GM19467 (cell line): Measurements from ENCODE around the gene CYP46A1.

Experiments
- ATAC-seq: cut with Tn5 transposase; IDR thresholded peaks from one replicate; pipeline ENCODE4 v1.9.1; 2021; ENCODE audit warnings: mild to moderate bottlenecking, moderate library complexity; ENCODE audit not compliant: unreplicated experiment

Gene CYP46A1

DNA sequence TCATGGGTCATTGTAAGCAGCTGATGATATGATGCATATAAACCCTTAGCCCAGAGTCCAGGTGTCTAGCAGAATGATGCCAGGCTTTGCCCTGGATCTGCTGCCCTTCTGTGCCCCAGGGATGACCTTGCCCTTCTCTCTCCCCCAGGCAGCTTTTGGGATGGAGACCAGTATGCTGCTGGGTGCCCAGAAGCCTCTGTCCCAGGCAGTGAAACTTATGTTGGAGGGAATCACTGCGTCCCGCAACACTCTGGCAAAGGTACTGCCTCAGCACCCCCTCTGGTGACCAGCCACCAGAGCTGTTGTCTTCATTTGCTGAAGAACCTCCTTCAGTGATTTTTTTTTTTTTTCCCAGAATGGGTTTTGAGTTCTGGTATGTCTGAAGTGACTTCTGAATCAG, 23.3 kb downstream of the CYP46A1 start:
- ATAC-seq, result no peak

GRCh38 chr14:99707921-99708320, 23.8 kb downstream of the CYP46A1 start:
- ATAC-seq, result no peak

- no peak for ATAC-seq
These were observed 24.4 kb downstream of the CYP46A1 start for GRCh38 chr14:99708449-99708848.

- ATAC-seq, result no peak
These were observed 29.9 kb downstream of the CYP46A1 start for GRCh38 chr14:99713972-99714371.

DNA sequence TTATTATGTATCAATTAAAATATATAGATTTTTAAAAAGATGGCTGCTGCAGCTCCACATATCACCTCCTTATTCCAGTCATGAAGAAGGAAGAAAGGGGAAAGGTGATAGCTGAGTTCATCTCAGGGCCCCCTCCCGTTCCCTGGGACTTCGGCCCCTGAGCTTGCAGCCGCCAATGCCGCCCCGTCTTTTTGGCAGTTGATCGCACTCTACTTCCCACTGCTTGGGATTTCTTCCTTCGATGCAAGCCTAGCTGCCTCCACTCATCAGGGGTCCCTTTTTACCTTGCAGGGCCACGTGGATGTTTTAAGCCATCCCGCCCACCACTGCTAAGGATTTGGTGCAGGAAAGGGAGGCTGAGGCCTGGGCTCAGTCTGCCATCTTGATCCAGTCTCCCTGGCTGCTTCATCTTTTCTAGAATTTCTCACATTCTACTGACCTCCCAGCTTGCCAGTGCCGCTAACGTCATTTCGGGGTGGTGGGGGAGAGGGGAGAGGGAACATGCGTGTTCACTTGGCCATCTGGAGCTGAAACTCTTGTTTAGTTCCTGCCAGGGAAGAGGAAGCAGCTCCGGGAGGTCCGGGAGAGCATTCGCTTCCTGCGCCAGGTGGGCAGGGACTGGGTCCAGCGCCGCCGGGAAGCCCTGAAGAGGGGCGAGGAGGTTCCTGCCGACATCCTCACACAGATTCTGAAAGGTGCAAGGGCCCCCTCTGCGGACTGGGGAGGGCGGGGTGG, 31.3 kb downstream of the CYP46A1 start:
- no peak for ATAC-seq

DNA sequence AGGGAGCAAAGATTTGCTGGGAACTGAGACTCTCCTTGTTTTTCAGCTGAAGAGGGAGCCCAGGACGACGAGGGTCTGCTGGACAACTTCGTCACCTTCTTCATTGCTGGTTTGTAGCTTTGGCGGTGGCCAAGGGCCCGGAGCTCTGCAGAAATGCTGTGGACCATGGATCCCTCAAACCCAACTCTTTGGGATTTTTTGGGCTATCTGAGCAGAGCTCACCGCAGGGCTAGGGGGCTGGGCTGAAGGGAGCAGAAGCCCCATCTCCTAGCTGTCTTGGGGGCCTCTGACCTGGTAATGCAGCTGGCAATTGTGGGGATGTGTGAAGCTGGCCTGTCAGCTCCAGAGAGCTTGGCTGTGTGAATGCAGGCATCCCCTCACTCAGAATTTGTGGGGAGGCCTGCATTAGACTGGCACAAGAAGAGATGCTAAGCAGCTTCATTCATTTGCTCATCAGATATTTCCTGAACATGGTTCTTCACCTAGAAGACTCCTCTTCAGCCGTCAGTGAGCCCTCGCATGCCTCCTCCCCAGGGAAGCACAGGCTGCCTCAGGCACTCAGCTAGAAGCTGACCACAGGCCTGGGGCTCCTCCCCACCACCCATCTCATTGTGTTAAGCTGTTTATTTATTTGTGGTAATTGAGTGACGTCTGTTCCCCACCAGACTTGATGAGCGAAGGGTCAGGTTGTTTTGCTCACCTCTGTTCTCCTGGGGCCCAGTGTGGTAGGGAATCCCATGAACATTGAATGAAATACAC, 32.2 kb downstream of the CYP46A1 start:
- ATAC-seq, result no peak

- ATAC-seq, result no peak
These were observed 33.0 kb downstream of the CYP46A1 start for GRCh38 chr14:99716850-99717681.

DNA sequence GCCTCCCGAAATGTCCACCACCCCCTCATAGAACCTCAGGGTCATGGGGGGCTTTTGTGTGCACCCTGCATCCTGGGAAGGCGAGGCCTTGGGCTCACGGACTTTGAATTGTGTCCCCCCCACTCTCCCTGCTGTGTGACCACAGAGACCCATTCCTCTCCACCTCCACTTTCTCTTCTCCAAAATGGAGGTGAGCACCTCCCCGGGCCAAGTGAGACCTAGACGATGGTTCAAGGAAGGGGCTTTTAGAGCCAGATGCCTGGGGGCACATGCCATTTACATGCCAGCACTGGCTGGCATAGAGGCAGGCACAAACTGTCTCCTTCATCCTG, 33.5 kb downstream of the CYP46A1 start:
- no peak for ATAC-seq

DNA sequence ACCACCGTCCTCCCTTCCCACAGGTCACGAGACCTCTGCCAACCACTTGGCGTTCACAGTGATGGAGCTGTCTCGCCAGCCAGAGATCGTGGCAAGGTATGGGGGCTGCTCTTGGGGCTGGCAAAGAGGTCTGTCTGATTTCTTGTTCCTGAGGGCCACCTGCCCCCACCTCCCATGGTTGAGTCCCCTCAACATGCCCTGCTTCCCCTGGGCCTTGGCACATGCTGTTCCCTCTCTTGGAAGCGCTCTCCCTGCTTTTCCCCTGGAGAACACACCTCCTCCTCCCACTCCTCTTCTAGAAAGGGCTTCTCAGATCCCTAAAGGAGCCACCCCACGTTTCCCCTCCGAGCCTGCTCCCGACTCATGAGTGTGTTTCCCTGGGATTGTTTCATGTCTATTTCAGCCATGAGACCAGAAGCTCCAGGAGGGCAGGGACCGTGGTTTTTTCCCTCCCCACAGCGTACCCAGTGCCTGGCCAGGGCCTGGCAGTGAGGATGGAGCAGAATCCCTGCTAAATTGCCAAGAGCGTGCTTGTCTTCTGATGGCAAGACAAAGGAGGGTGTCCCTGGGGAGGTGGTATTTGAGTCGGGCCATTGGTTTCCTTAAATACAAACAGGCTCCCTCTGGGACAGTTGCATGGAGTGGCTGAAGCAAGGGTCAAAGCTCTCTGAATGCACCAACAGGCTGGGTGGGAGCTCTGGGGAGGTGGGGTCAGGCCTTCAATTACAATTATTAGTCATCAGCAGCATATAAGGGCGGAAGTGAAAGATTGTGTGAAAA, 34.1 kb downstream of the CYP46A1 start:
- ATAC-seq, result peak; percentile 85

DNA sequence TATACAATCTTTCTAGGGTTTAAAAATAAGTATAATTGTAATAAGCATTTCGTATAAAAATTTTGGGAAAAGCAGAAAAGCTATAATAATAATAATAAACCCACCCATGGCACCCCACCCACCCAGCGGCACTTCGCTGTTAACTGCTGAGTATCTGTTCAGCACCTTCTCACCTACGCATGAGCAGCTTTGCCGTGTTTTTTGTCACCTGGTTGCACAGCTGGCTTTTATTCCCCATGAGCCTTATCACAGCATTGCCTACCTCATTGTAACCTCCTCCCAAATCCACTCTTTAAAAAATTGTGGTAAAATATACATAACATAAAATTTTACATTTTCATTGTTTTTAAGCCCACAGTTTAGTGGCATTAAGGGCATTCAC, 34.7 kb downstream of the CYP46A1 start:
- ATAC-seq, result peak; percentile 48

DNA sequence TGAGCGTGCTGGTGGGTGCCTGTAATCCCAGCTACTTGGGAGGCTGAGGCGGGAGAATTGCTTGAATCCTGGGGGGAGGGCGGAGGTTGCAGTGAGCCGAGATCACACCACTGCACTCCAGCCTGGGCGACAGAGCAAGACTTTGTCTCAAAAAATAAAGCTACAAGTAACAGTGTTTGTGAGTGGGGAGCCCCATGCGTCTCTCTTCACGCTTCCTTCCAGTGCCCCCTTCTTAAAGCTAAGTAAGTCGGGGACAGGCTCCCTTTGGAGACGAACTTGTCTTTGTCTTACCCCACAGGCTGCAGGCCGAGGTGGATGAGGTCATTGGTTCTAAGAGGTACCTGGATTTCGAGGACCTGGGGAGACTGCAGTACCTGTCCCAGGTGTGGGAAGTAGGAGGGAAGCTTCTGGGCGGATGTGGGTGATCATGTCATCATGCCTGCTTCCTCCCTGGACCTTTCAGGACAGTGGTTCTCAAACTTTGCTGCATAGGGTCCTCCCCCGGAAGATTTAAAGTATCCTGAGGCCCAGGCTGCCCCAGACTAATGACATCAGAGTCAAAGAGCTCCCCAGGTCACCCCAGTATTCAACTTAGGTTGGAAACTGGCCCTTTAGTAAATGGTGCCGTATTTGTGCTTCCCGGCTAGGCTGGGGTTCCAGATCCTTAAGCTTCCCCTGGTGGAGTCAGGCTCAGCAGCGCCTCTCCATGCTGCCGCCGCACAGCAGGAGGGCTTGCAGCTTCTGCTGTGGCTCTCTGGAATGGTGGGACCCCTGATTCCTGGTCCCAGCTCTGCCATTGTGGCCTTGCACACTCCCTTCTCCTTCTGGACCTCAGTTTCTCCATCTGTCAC, 37.1 kb downstream of the CYP46A1 start:
- ATAC-seq, result no peak

GRCh38 chr14:99721792-99722516, 37.9 kb downstream of the CYP46A1 start:
- no peak for ATAC-seq

DNA sequence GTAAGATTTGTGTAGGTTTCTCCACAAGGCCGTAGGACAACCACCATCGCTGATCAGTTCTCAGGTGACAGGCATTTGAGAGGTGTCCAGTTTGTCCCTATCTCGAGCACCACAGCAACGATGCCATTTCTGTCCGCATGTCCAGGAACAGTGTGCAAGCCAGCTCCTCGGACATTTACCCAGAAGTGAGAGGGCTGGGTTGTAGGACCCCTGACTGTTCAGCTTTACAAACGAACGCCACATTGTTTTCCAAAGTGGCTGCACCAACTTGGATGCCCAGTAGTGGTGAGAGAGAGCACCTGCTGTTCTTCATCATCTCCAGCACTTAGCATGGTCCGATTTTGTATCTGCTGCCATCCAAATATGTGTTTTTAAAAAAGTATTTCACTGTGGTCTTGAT, 38.6 kb downstream of the CYP46A1 start:
- ATAC-seq, result no peak

DNA sequence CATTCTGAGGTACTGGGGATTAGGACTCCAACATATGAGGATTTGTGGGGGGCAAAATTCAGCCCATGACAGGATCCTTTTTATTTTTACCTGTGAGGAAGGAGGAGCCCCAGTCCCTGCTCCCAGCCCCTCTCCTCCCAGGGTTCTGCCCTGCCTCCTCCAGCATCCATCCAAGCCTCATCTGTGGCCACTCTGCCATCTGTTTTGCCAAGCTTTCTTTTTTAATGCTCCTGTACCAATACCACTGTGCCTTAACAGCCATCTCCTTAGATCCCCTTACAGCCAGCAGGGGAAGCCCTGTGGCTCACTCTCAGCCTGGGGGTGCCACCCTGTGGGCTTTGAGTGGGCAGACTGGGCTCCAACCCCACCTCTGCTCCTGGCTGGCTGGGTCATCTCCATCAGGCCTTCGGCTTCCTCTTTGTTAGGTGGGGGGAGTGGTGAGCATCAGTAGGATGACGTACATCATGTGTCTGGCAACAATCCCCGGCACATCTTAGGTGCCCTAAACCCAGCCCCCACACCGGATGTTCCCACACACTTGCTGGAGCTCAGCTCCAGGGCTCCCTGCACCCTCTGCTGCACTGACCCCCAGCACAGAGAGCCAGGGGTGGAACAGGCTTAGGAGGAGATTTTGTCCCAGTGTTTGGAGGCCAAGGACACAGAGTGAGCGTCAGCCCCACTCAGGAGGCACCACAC, 40.2 kb downstream of the CYP46A1 start:
- no peak for ATAC-seq

DNA sequence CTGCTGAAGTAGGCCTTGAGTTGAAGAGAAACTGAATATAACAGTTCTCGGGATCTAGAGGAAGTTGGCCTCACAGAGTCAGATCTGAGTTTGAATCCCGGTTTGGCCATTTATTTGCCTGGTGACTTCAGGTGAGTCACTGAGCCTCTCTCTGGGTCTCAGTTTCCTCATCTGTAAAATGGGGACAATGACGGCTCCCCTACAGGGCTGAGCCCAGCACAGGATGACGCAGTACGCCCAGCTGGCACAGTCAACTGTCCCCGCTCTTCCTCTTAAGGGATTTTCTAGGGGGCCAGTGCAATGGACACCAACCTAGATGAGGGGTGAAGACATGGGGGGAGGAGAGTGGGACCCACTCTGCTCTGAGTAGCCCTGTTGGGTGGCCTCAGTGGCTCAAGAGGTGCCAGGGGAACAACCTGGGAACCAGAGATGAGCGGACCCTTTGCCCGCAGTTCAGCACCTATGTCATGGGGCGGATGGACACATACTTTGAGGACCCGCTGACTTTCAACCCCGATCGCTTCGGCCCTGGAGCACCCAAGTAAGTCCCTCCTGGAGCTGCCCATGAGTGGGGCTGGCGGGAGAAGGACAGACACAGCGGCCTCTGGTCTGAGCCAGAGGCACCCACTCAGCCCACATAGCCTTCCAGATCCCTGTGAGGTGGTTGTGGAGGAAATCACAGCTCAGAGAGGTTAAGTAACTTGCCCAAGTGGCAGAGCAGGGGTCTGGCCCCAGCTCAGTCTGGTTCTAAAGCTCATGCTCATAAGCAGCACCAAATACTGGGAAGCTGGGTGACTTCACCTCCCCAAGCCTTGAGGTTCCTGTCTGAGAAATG, 41.1 kb downstream of the CYP46A1 start:
- no peak for ATAC-seq

DNA sequence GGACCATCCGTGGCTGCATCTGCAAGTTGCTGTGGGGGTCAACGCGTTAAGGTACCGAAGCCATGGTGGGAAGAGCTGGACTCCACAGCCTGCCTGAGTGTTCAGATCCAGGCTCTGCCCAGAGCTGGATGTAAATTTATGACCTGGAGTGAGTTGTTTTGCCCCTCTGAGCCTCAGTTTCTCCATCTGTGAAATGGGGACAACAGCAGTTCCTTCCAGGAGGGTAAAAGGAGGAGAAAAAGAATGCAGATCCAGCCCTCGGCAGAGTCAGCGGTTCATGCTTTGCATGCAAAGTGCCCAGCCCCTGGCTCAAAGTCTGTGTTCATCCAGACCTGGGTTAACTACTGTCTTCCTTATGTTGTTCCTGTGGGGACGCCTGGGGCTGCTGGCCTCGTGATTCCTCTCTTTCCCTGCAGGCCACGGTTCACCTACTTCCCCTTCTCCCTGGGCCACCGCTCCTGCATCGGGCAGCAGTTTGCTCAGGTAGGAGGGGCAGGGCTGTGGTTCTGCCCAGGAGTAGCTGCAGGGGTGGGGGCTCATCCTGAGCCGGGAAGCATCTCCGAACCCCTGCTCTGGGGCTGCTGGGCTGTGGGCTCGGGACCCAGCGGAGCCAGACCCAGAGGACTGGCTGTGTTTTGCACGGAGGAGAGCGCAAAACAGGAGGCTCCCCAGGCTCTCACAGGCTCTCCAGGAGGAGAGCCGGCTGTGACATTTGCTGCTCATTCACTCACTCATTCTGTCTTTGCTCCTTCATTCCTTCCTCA, 41.9 kb downstream of the CYP46A1 start:
- ATAC-seq, result no peak

DNA sequence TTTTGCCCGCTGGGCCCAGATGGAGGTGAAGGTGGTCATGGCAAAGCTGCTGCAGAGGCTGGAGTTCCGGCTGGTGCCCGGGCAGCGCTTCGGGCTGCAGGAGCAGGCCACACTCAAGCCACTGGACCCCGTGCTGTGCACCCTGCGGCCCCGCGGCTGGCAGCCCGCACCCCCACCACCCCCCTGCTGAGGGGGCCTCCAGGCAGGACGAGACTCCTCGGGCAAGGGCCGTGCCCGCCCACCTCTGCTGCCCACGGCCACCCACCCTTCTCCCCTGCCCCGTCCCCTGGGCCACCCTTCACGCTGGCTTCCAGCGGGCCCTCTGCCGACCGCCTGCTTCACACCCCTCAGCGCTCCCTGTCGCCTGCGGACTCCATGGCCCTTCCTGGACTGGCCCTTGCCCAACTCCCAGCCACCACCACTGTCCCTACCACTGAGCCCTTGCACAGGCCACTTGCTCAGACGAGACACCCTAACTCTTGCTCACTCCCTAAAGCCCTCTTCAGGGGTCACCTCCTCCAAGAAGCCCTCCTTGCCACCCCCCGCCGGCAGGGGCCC, 42.5 kb downstream of the CYP46A1 start:
- ATAC-seq, result no peak
